ENCODE data around the gene SIVA1. TPM values are rescaled to one million over a fixed set of nuclear protein-coding genes. Genes with fewer than 3 reads are reported as not detected.

SIVA1 gene
- total RNA-seq, 6 experiments from 2014 or later, result 38.1 to 252 (median 50.6) TPM

DNA sequence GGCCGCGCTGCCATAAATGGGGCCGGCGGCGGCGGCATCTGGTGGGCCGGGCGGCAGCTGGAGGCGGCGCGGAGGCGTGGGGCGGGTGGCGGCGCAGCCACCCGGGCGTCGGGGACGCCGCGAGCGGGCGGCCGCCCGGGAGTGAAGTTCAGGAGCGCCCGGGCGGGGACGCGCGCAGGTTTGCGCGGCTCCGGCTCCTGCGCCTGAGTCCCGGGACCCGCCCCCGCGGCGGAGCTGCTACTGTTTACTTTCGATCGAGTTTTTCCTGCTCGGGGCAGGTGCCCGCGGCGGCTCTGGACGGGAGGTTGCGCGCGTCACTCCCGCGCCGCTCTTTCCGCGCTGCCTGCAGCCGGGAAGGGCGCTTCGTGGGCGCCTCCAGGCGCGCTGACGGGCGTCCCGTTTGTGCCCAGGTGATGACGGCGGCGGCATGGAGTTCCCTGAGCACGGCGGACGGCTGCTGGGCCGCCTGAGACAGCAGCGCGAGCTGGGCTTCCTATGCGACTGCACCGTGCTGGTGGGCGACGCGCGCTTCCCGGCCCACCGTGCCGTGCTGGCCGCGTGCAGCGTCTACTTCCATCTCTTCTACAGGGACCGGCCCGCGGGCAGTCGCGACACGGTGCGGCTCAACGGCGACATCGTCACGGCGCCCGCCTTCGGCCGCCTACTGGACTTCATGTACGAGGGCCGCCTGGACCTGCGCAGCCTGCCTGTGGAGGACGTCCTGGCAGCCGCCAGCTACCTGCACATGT lies 48.0 kb downstream of the SIVA1 start, which contains the start of gene ZBTB42:
Gene ZBTB42, plus strand, starts transcription at position 331 of the 749 bp plus-strand sequence. Its CDS starts 97 bp downstream, at position 428.
- ATAC-seq (peak; percentile 64 to 79 (median 70)), DNase-seq (peak; percentile 87 to 93 (median 91))
- Histone ChIP-seq H3K36me3 (no peaks in the 10 kb centered on the region), H3K9me3 (no peaks in the 10 kb centered on the region), H3K27ac (peak within 1 kb of the TSS; percentile 72 to 96 (median 94)), H3K4me3 (peak within 1 kb of the TSS; percentile 69 to 79 (median 75)), H3K4me1 (peaks cover 3 to 26% (median 11%) of the 10 kb centered on the region in 4 donors), H3K27me3 (no peaks in the 10 kb centered on the region)
- WGBS (ENCODE audit: insufficient coverage, low coverage, low lambda C conversion rate, missing lambda C conversion rate), result no CpG with 5 or more reads among the region's 105 CpGs
- TF ChIP-seq POLR2A (IDR thresholded peaks at IDR 0.05), result peak; percentile 72
- no peak for TF ChIP-seq CTCF (IDR thresholded peaks at IDR 0.05)
- intact Hi-C loops (cut with DNase I), result no loop called here

DNA sequence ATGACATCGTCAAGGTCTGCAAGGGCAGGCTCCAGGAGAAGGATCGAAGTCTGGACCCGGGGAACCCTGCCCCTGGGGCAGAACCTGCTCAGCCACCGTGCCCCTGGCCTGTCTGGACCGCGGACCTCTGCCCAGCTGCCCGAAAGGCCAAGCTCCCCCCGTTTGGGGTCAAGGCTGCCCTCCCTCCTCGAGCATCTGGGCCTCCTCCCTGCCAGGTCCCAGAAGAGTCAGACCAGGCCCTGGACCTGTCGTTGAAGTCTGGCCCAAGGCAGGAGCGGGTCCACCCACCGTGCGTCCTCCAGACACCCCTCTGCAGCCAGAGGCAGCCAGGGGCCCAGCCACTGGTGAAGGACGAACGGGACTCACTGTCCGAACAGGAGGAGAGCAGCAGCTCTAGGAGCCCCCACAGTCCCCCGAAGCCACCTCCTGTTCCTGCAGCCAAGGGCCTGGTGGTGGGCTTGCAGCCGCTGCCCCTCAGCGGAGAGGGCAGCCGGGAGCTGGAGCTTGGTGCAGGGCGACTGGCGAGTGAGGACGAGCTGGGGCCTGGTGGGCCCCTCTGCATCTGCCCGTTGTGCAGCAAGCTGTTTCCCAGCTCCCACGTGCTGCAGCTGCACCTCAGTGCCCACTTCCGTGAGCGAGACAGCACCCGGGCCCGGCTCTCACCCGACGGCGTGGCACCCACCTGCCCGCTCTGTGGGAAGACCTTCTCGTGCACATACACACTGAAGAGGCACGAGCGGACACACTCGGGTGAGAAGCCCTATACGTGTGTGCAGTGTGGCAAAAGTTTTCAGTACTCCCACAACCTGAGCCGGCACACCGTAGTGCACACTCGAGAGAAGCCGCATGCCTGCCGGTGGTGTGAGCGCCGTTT lies 48.8 kb downstream of the SIVA1 start:
- intact Hi-C loops (cut with DNase I), result no loop called here
- 61% methylated on average over 5 of the region's 45 CpGs for whole genome bisulfite sequencing (ENCODE audit: insufficient coverage, low coverage, low lambda C conversion rate, missing lambda C conversion rate)

DNA sequence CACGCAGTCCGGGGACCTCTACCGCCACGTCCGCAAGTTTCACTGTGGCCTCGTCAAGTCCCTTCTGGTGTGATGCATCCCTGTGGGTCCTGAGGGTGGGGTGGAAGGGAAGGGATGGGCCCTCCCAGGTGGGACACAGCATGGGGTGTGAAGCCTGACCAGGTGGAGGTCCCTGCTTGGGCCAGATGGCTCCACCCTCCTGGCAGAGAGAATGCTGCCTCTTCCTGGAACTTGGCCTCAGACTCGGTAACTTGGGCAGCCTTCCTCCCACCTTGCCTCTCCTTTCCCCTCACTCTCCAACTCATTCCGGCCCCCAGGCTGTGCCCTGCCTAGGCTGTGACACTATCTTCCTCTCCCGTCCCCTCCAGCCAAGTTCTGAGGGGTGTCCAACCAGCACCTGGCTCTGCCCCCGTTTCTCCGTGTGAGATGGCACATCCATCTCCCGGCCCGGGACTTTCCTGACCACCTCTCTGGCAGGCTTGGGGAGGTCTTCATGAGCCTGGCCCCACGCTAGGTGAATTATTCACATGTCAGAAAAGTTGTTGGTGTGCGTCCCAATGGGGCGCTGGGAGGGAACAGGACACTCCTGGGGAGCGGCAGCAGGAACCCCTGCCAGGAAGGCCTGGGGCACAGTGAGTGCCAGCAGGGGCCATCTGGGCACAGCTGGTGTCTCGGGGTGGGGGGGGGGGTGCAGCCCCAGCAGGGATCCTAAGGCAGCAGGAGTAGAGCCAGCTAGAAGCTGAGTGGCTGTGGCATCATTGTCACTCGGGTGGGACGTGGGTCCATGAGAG lies 49.6 kb downstream of the SIVA1 start:
- Histone ChIP-seq H3K4me3 (no peak overlapping the region), H3K27me3 (no peaks in the 10 kb centered on the region)
- 82% methylated on average over 11 of the region's 20 CpGs for WGBS (ENCODE audit: insufficient coverage, low coverage, low lambda C conversion rate, missing lambda C conversion rate)

More for the DNA sequence above, 48.8 kb downstream of the SIVA1 start:
- Histone ChIP-seq H3K9me3 (no peaks in the 10 kb centered on the region), H3K27ac (peak overlapping the region in 2 of 3 donors; percentile 72 to 81), H3K36me3 (no peaks in the 10 kb centered on the region), H3K4me3 (peak overlapping the region; percentile 69 to 79 (median 75)), H3K4me1 (peaks cover 3 to 22% (median 11%) of the 10 kb centered on the region in 4 donors), H3K27me3 (no peaks in the 10 kb centered on the region)
- DNase-seq (peak in 1 of 3 donors; percentile 71), ATAC-seq (no peak)
- TF ChIP-seq POLR2A (IDR thresholded peaks at IDR 0.05) (no peak), CTCF (IDR thresholded peaks at IDR 0.05) (no peak)

More for the DNA sequence above, 49.6 kb downstream of the SIVA1 start:
- no peak overlapping the region for H3K27ac ChIP-seq
- H3K36me3 ChIP-seq, result no peaks in the 10 kb centered on the region
- H3K9me3 ChIP-seq, result no peaks in the 10 kb centered on the region
- intact Hi-C loops (cut with DNase I), result no loop called here
- TF ChIP-seq CTCF (IDR thresholded peaks at IDR 0.05), result no peak
- DNase-seq (peak in 1 of 3 donors; percentile 19), ATAC-seq (no peak)
- peaks cover 3 to 22% (median 11%) of the 10 kb centered on the region in 4 donors for H3K4me1 ChIP-seq

All from right lobe of liver (tissue), 6 donors.